Medulla oblongata (tissue), 1 donor: Measurements from ENCODE around the gene USP54.
"Not testable (repeated sequence)": the region's sequence is repeated elsewhere in the genome, so short reads cannot be mapped to it uniquely, and the experiment has no call there.

Experiments
- DNase-seq: peaks from one replicate; pipeline ENCODE4 v3.0.0-alpha.2; 2015; ENCODE audit errors: extremely low spot score

USP54 gene

DNA sequence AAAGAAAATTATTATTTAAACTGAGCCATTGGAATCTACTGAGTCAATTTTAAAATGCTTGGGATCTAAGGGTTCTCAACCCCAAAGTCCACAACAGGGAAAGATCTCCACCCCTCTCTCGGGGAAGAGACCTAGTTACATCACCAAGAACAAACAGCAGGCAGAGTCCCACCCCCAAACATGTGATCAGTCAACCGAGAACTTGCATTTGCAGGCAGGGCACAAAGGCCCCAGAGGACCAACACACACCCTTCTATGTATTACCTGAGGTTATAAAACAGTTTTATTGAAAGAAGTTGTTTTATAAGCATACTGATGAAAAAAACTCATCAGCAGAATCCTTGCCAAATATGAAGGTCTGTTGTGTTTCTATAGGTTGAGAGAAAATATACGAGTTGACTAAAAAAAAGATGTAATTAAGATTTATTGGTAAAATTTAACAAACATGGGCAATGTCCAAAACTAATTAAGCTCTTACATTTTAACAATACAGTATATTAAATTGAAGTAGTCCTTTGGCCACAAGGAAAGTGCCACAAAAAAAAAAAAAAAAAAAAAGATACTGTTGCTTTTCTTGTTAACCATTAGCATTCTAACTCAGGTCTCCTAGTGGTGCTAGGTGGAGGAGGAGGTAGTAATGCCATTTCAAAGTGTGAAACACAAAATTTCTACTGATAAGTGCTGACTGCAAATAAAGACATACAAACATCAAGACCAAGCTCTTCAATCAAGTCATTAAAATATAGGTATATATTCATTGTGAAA is 975 bp upstream of the USP54 start:
- peak; percentile 96 for DNase-seq

- peak; percentile 94 for DNase-seq
Observed at GRCh38 chr10:73589563-73590126, 1.5 kb downstream of the USP54 start.

DNA sequence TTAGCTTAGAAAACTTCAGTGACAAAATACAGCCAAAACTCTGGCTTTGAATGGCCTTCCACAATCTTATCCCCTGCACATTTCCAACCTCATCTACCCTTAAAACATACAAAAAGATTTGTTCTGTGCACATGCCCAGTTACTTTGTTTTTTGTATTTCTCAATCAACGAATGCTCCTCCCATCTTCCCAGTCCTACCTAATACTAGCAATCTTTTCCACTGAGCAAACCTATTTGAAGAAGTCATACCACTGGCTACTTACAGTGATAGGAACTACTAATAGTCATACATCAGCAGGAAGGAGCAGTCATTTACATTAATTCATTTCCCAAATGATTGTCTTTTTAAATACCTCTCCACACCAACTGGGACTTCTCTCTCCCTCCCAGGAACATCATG is 2.5 kb downstream of the USP54 start:
- no peak for DNase-seq

- peak; percentile 63 for DNase-seq
Observed at GRCh38 chr10:73586583-73586984, 4.6 kb downstream of the USP54 start.

GRCh38 chr10:73585327-73585726 is 5.8 kb downstream of the USP54 start:
- DNase-seq: no peak

GRCh38 chr10:73584737-73585136 is 6.4 kb downstream of the USP54 start:
- DNase-seq: no peak

- peak; percentile 85 for DNase-seq
Observed at GRCh38 chr10:73581918-73582317, 9.2 kb downstream of the USP54 start.

DNA sequence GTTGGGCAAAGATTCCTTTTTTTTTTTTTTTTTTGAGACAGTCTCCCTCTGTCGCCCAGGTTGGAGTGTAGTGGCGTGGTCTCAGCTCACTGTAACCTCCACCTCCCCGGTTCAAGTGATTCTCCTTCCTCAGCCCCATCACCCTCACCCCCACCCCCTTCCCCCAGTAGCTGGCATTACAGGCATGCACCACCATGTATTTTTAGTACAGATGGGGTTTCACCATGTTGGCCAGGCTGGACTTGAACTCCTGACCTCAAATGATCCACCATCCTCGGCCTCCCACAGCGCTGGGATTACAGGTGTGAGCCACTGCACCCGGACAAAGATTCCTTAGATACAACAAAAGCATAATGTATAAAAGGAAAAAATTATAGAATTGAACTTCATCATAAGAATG is 12.2 kb downstream of the USP54 start:
- not testable (repeated sequence) for DNase-seq

DNA sequence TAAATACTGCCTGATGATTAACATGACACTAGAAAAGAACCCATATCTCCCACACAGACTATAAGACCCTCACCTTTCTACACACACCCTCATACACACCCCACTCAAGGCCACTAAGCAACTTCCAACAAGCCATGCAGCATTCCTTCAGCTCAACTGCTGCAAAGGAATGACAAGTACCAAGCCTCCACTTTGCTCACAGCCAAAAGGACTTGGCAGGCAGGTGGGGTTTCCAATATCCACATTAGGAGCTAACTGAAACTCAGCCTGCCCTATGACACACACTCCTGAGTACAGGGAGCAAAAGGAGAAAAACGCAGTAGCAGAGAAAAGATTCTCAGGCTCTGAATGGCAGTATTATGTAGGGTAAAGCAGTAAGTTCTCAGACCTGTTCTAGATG is 13.4 kb downstream of the USP54 start:
- DNase-seq: peak; percentile 78

GRCh38 chr10:73576890-73577591 is 14.1 kb downstream of the USP54 start:
- no peak for DNase-seq

DNA sequence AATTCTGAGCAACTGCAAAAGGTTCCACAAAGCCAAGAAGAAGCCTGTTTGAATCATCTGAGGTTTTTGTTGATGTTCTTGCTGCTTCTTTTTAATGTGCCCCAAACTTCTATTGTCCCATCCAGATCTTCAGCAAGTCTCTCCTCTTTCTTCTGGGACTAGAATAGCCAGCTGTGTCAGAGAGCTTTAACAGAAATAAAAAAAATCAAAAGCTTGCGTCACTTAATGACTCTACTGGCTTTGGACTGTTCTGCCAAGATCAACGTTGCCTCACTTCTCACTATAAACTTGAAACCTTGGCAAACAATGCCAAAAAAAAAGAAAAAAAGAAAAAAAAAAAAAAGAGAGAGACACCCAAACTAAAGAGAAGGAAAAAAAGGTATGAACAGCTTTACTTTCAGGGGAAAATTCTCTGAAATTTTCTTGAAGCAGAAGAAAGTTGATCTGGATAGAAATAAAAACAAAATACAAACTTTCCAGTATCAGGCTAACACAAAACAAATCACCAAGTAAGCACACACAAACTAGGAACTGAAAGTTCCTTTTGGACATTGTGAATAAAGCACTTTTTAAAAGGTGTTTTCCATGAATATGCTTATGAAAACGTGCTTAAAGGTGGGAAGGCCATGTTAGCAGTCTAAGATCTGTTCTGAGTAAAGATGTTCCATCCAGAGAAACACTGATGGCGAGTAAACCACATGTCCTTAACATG is 14.8 kb downstream of the USP54 start:
- peak; percentile 59 for DNase-seq

GRCh38 chr10:73567025-73567424 is 24.1 kb downstream of the USP54 start:
- DNase-seq: not testable (repeated sequence)

- DNase-seq: no peak
Observed at GRCh38 chr10:73561192-73561591, 29.9 kb downstream of the USP54 start.

- DNase-seq: no peak
Observed at GRCh38 chr10:73559590-73559989, 31.6 kb downstream of the USP54 start.

- DNase-seq: peak; percentile 57
Observed at GRCh38 chr10:73556855-73557254, 34.3 kb downstream of the USP54 start.

- DNase-seq: peak; percentile 38
Observed at GRCh38 chr10:73554721-73555120, 36.4 kb downstream of the USP54 start.

GRCh38 chr10:73553761-73554160 is 37.4 kb downstream of the USP54 start:
- no peak for DNase-seq

DNA sequence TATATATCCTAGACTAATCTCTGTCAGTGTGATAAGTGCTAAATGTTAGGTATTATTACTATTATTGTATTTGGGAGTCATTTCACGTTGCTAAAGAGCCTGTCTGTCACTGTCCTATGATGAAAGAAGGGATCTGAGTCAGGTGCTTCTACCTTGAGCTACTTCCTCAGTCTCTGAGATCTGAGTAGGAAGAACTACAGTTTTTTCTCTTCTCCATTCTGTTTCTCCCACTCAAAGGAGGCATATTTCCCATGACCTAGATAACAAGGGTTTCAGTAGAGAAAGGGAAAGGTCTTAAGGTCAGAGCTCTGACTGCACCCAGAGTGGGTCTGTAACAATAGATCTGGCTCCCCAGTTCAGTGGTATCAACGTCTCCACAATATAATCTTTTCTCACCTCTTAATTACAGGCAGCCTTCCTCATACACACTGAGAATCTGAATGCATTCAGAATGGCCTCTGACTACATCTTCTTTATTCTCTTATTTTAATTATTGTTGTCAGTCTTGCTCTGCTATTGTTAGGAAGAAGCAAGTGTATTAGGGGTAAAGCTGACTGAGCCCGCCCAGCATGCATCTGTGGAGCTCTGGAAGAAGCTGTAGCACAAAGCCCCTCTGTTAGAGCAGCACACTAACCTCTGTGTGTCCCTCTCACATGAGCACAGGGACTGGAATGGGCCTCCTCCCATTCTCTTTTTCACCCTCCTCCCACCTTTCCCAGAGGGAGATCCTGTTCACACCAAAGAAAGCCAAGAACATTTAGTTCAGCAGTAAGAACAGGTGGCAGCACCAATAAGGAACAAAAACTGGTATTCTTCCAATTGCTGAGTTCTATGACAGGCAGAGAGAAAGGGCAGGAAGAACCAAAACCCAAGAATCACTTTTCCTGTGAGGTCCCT is 38.1 kb downstream of the USP54 start:
- DNase-seq: peak; percentile 95

- DNase-seq: no peak
Observed at GRCh38 chr10:73551515-73551914, 39.6 kb downstream of the USP54 start.

DNA sequence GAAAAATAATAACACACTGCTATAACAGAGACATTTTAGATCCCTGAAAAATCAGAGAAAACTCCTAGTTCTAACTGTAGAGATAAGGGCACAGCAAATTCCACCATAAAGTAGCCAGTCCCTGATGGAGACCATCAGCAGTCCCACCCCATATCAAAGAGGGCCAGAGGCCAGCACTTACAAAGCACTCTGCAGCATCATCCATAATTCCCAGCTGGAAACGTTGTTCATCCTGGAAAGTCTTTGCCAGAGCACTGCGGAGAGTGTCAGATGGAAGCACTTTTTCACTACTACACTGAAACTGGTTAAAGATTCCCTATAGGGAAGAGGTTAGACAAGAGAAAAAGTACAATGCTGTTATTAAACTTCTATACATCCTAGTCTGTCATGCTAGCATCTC is 45.8 kb downstream of the USP54 start:
- DNase-seq: no peak

GRCh38 chr10:73537709-73538108 is 53.4 kb downstream of the USP54 start:
- DNase-seq: no peak
